HFFc6 (cell line): Measurements from ENCODE around the gene PTPN11. TPM values are rescaled to one million over a fixed set of nuclear protein-coding genes. Genes with fewer than 3 reads are reported as not detected.

Source experiments
- DNase-seq: peaks from one replicate; pipeline ENCODE4 v3.0.0-alpha.2; 2018
- H3K27ac Mint-ChIP-seq: 2 replicates; pipeline ENCODE4 v1.8.0; 2020; ENCODE audit warnings: mild to moderate bottlenecking, mixed read lengths
- H3K27me3 Mint-ChIP-seq: 2 replicates; pipeline ENCODE4 v1.8.0; 2021; ENCODE audit warnings: mild to moderate bottlenecking, moderate library complexity, mixed read lengths; ENCODE audit not compliant: insufficient read depth
- H3K36me3 Mint-ChIP-seq: 2 replicates; pipeline ENCODE4 v1.8.0; 2021; ENCODE audit warnings: low read depth, mixed read lengths
- H3K4me1 Mint-ChIP-seq: 2 replicates; pipeline ENCODE4 v1.8.0; 2020; ENCODE audit warnings: low read depth, mixed read lengths
- H3K4me3 Mint-ChIP-seq: 2 replicates; pipeline ENCODE4 v1.8.0; 2020; ENCODE audit warnings: mild to moderate bottlenecking, moderate library complexity, mixed read lengths
- H3K9me3 Mint-ChIP-seq: 2 replicates; pipeline ENCODE4 v1.8.0; 2020; ENCODE audit warnings: mild to moderate bottlenecking, mixed read lengths
- CTCF ChIP-seq: fragments of 200-600 bp; sonication (generic); IDR thresholded peaks from 2 replicates; pipeline ENCODE4 v1.5.0; 2021; ENCODE audit warnings: antibody characterized with exemption, mild to moderate bottlenecking
- total RNA-seq, 6 experiments: library from RNA; stranded (reverse); fragmentation: NEBNext Ultra II Directional; extraction: Animal tissue kit (Norgen Biotek cat#: 25700); gene quantifications; 2 replicates in 1 of 6; 3 replicates in 5 of 6; pipeline ENCODE4 v1.2.3, GENCODE V29; 2021

PTPN11 gene
- total RNA-seq, 6 experiments from 2014 or later, result 132 to 160 (median 144) TPM

GRCh38 chr12:112525426-112525809 lies 106.7 kb downstream of the PTPN11 start:
- H3K27ac Mint-ChIP-seq, result no peak overlapping the region
- H3K9me3 Mint-ChIP-seq, result no peaks in the 10 kb centered on the region
- no peak for TF ChIP-seq CTCF
- no peaks in the 10 kb centered on the region for H3K36me3 Mint-ChIP-seq
- peaks cover 8% of the 10 kb centered on the region for H3K27me3 Mint-ChIP-seq
- H3K4me3 Mint-ChIP-seq, result no peak overlapping the region
- H3K4me1 Mint-ChIP-seq, result no peaks in the 10 kb centered on the region
- no peak for DNase-seq

DNA sequence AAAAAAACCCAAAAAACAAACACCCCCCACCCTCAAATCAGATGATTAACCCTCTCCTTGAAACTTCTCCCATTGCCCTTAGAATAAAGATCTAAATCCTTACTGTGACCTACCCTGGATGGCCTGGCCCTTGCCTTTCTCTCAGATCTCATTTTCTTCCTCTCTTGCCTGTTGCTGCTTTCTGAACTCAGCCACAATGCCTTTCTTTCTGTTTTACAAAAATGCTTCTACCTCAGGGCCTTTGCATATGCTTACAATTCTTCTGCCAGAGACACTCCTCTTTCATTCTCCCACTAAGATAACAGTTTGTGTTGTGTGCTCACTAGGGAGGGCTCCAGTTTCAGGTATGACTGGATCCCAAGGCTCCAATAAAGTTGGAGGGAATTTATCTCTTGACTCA lies 108.3 kb downstream of the PTPN11 start:
- no peaks in the 10 kb centered on the region for H3K36me3 Mint-ChIP-seq
- no peaks in the 10 kb centered on the region for H3K4me1 Mint-ChIP-seq
- no peak overlapping the region for H3K4me3 Mint-ChIP-seq
- no peak for DNase-seq
- H3K27me3 Mint-ChIP-seq, result peaks cover 5% of the 10 kb centered on the region
- no peak overlapping the region for H3K27ac Mint-ChIP-seq
- TF ChIP-seq CTCF, result no peak
- H3K9me3 Mint-ChIP-seq, result no peaks in the 10 kb centered on the region

- H3K9me3 Mint-ChIP-seq, result no peaks in the 10 kb centered on the region
- TF ChIP-seq CTCF, result no peak
- DNase-seq, result no peak
These were observed 108.8 kb downstream of the PTPN11 start for GRCh38 chr12:112527501-112527900.

DNA sequence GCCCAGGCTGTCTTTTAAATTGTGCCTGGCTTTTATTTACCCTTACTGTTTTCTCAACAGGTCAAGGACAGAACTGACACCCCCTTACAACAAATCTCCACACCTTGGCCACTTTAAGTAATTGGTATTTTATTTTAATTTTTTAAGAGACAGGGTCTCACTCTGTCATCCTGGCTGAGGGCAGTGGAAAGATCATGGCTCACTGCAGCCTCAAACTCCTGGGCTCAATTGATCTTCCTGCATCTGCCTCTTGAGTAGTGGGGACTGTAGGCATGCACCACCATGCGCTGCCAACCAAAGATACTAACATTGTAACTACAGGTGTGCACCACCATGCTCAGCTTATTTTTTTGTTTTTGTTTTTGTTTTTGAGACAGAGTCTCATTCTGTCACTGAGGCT lies 109.8 kb downstream of the PTPN11 start:
- no peaks in the 10 kb centered on the region for H3K9me3 Mint-ChIP-seq
- H3K4me1 Mint-ChIP-seq, result no peaks in the 10 kb centered on the region
- no peak for DNase-seq
- H3K27ac Mint-ChIP-seq, result no peak overlapping the region
- peaks cover 7% of the 10 kb centered on the region for H3K27me3 Mint-ChIP-seq
- no peaks in the 10 kb centered on the region for H3K36me3 Mint-ChIP-seq
- H3K4me3 Mint-ChIP-seq, result no peak overlapping the region
- no peak for TF ChIP-seq CTCF

More at GRCh38 chr12:112527501-112527900, 108.8 kb downstream of the PTPN11 start:
- Mint-ChIP-seq H3K36me3 (no peaks in the 10 kb centered on the region), H3K27ac (no peak overlapping the region), H3K4me3 (no peak overlapping the region), H3K4me1 (no peaks in the 10 kb centered on the region), H3K27me3 (peaks cover 5% of the 10 kb centered on the region)

GRCh38 chr12:112530941-112531340 lies 112.2 kb downstream of the PTPN11 start:
- Mint-ChIP-seq H3K27me3 (peaks cover 3% of the 10 kb centered on the region; the same call in 1 of the 2 replicates), H3K9me3 (no peaks in the 10 kb centered on the region), H3K36me3 (no peaks in the 10 kb centered on the region)

More at GRCh38 chr12:112530941-112531340, 112.2 kb downstream of the PTPN11 start:
- no peaks in the 10 kb centered on the region for H3K4me1 Mint-ChIP-seq
- H3K27ac Mint-ChIP-seq, result no peak overlapping the region
- no peak overlapping the region for H3K4me3 Mint-ChIP-seq
- no peak for TF ChIP-seq CTCF
- no peak for DNase-seq
